HCT116 (cell line): ENCODE results near the gene GPSM3. TPM values are rescaled to one million over a fixed set of nuclear protein-coding genes. Genes with fewer than 3 reads are reported as not detected.

Experiments
- ATAC-seq: fragments of 200-7000 bp; cut with Tn5 transposase; 2 replicates; pipeline ENCODE4 v1.9.1; 2020; ENCODE audit warnings: mild to moderate bottlenecking, moderate library complexity
- BruUV-seq: library from RNA; stranded (reverse); fragments of 400-500 nt; replicated peaks from 2 replicates; lab custom pipeline; 2021; lab: Mats Ljungman, UMichigan
- CTCF ChIA-PET: fragments of 300-600 bp; sonication (Branson Sonifier 250); formaldehyde crosslinking; loops from one replicate; lab custom pipeline; 2021; ENCODE audit warnings: antibody characterized with exemption; lab: Charles Lee
- POLR2A ChIA-PET: fragments of 300-600, 350-600 bp; sonication (Branson Sonifier 250); formaldehyde crosslinking; loops from one replicate; lab custom pipeline; 2021; ENCODE audit warnings: antibody characterized with exemption; lab: Charles Lee
- RAD21 ChIA-PET, 2 experiments: fragments of 300-600 bp; sonication (Branson Sonifier 250); formaldehyde crosslinking; loops; one replicate each; lab custom pipeline; 2023; ENCODE audit warnings: low total read pairs in 2 of 2; ENCODE audit not compliant: uncharacterized antibody in 2 of 2, unreplicated experiment in 2 of 2, low non-redundant PET in 1 of 2; lab: Charles Lee
- DNase-seq: peaks from one replicate; pipeline ENCODE4 v3.0.0-alpha.2; 2010; ENCODE audit warnings: low read depth, low spot score
- H2AFZ ChIP-seq: fragments of 200-600 bp; shearing (Covaris generic), sonication (generic); 2 replicates; pipeline ENCODE4 v1.6.1; 2017; ENCODE audit warnings: low read depth, mixed run types, mixed read lengths, antibody characterized with exemption, low read length; ENCODE audit not compliant: poor library complexity, severe bottlenecking
- H3K27ac ChIP-seq: 2 replicates; pipeline ENCODE4 v1.5.1; 2012; ENCODE audit warnings: low read depth, low read length
- H3K27me3 ChIP-seq: fragments of 200-600 bp; sonication (generic); 2 replicates; pipeline ENCODE4 v1.6.1; 2016; ENCODE audit warnings: mixed run types, low read length, mixed read lengths; ENCODE audit not compliant: insufficient read depth
- H3K36me3 ChIP-seq, 2 experiments: fragments of 200-500 bp in 1 of 2; fragments of 200-600 bp in 1 of 2; sonication (Bioruptor generic) in 1 of 2; sonication (generic) in 1 of 2; 2 replicates each; pipeline versions ENCODE4 v1.5.1 to v1.6.1; 2014 to 2016; ENCODE audit warnings: low read length in 2 of 2, inconsistent platforms in 1 of 2, mixed read lengths in 1 of 2, mixed run types in 1 of 2; ENCODE audit not compliant: insufficient read depth in 2 of 2, control insufficient read depth in 1 of 2
- H3K4me1 ChIP-seq, 2 experiments: fragments of 200-600 bp in 1 of 2; sonication (generic) in 1 of 2; 2 replicates each; pipeline versions ENCODE4 v1.5.1 to v1.6.1; 2012 to 2017; ENCODE audit warnings: low read length in 2 of 2, inconsistent platforms in 1 of 2, mild to moderate bottlenecking in 1 of 2, mixed read lengths in 1 of 2, mixed run types in 1 of 2, moderate library complexity in 1 of 2; ENCODE audit not compliant: insufficient read depth in 2 of 2, control insufficient read depth in 1 of 2
- H3K4me2 ChIP-seq: fragments of 200-600 bp; sonication (generic); 2 replicates; pipeline ENCODE4 v1.6.1; 2017; ENCODE audit warnings: mixed run types, low read length, mixed read lengths
- H3K4me3 ChIP-seq, 2 experiments: fragments of 200-600 bp in 1 of 2; sonication (generic) in 1 of 2; replicated peaks in 1 of 2; 2 replicates each; pipeline ENCODE4 v1.5.1; 2011 to 2016; ENCODE audit warnings: low read length in 2 of 2, control low read depth in 1 of 2, low read depth in 1 of 2, mild to moderate bottlenecking in 1 of 2, mixed read lengths in 1 of 2, mixed run types in 1 of 2
- H3K79me2 ChIP-seq: fragments of 200-600 bp; sonication (generic); 2 replicates; pipeline ENCODE4 v1.6.1; 2017; ENCODE audit warnings: mild to moderate bottlenecking, mixed run types, low read length, moderate library complexity, mixed read lengths; ENCODE audit not compliant: insufficient read depth
- H3K9ac ChIP-seq: fragments of 200-600 bp; sonication (generic); 2 replicates; pipeline ENCODE4 v1.6.1; 2016; ENCODE audit warnings: low read length, mixed read lengths
- H3K9me2 ChIP-seq: fragments of 200-600 bp; sonication (generic), shearing (Covaris generic); 2 replicates; pipeline ENCODE4 v1.6.1; 2017; ENCODE audit warnings: mixed run types, mild to moderate bottlenecking, moderate library complexity; ENCODE audit not compliant: insufficient read depth
- H3K9me3 ChIP-seq, 2 experiments: fragments of 200-500 bp in 1 of 2; fragments of 200-600 bp in 1 of 2; sonication (Bioruptor generic) in 1 of 2; sonication (generic) in 1 of 2; 2 replicates each; pipeline ENCODE4 v1.6.1; 2014 to 2017; ENCODE audit warnings: low read length in 2 of 2, mixed read lengths in 2 of 2, inconsistent platforms in 1 of 2, low read depth in 1 of 2, mild to moderate bottlenecking in 1 of 2, mixed run types in 1 of 2, moderate library complexity in 1 of 2; ENCODE audit not compliant: control insufficient read depth in 1 of 2, insufficient read depth in 1 of 2
- H4K20me1 ChIP-seq: fragments of 200-600 bp; sonication (generic), shearing (Covaris generic); 2 replicates; pipeline ENCODE4 v1.6.1; 2017; ENCODE audit warnings: mixed run types, mild to moderate bottlenecking, moderate library complexity; ENCODE audit not compliant: insufficient read depth
- CBX3 ChIP-seq: IDR thresholded peaks from 2 replicates; pipeline ENCODE4 v1.6.1; 2012; ENCODE audit warnings: low read depth
- CEBPB ChIP-seq: IDR thresholded peaks from 2 replicates; pipeline ENCODE4 v1.6.1; 2012; ENCODE audit warnings: low read depth
- EGR1 ChIP-seq: IDR thresholded peaks from 2 replicates; pipeline ENCODE4 v1.6.1; 2012; ENCODE audit warnings: low read depth
- ELF1 ChIP-seq: IDR thresholded peaks from 2 replicates; pipeline ENCODE4 v1.6.1; 2012; ENCODE audit warnings: low read depth, borderline replicate concordance
- EZH2 ChIP-seq: fragments of 200-600 bp; sonication (generic); IDR thresholded peaks from 2 replicates; pipeline ENCODE4 v1.6.1; 2017; ENCODE audit warnings: antibody characterized with exemption, mixed run types
- EZH2phosphoT487 ChIP-seq: fragments of 200-600 bp; IDR thresholded peaks from 2 replicates; pipeline ENCODE4 v1.6.1; 2018; ENCODE audit warnings: antibody characterized with exemption, borderline replicate concordance
- JUND ChIP-seq: IDR thresholded peaks from 2 replicates; pipeline ENCODE4 v1.6.1; 2012
- POLR2AphosphoS5 ChIP-seq: IDR thresholded peaks from 2 replicates; pipeline ENCODE4 v1.6.1; 2011; ENCODE audit warnings: mild to moderate bottlenecking, low read depth, low read length, moderate library complexity
- RAD21 ChIP-seq: IDR thresholded peaks from 2 replicates; pipeline ENCODE4 v1.6.1; 2012; ENCODE audit warnings: low read depth, mild to moderate bottlenecking
- SIN3A ChIP-seq: IDR thresholded peaks from 2 replicates; pipeline ENCODE4 v1.6.1; 2012; ENCODE audit warnings: low read depth
- SP1 ChIP-seq: IDR thresholded peaks from 2 replicates; pipeline ENCODE4 v1.6.1; 2012; ENCODE audit warnings: low read depth
- SRF ChIP-seq: IDR thresholded peaks from 2 replicates; pipeline ENCODE4 v1.6.1; 2012; ENCODE audit warnings: low read depth
- TCF7L2 ChIP-seq: IDR thresholded peaks from 2 replicates; pipeline ENCODE4 v1.7.0; 2011; ENCODE audit warnings: borderline replicate concordance, inconsistent platforms; ENCODE audit not compliant: insufficient read depth, insufficient read length; ENCODE audit errors: extremely low read depth
- YY1 ChIP-seq: IDR thresholded peaks from 2 replicates; pipeline ENCODE4 v1.6.1; 2011; ENCODE audit warnings: low read length, low read depth, moderate library complexity, mild to moderate bottlenecking; ENCODE audit not compliant: insufficient replicate concordance; ENCODE audit errors: extremely low read depth
- ZFX ChIP-seq: fragments of 450-650 bp; IDR thresholded peaks from 2 replicates; pipeline ENCODE4 v1.6.1; 2017
- ZNF274 ChIP-seq: fragments of 200-500 bp; sonication (Bioruptor generic); IDR thresholded peaks from 2 replicates; pipeline ENCODE4 v1.6.1; 2014; ENCODE audit warnings: mild to moderate bottlenecking, low read depth, low read length, inconsistent platforms
- intact Hi-C: fragments of 100-400 bp; cut with micrococcal nuclease; formaldehyde crosslinking; loops from 2 replicates; pipeline ENCODE4 v1.10.0; 2022
- total RNA-seq: library from RNA; stranded (reverse); gene quantifications from one replicate; pipeline ENCODE4 v1.2.1, GENCODE V29; 2021; ENCODE audit not compliant: unreplicated experiment
- TF ChIP-seq, protein P1 (sequence below): IDR thresholded peaks from 2 replicates; pipeline ENCODE4 v1.6.1; 2011; ENCODE audit warnings: mild to moderate bottlenecking, low read length, moderate library complexity; ENCODE audit not compliant: insufficient replicate concordance; ENCODE audit errors: extremely low read depth
- TF ChIP-seq, protein P2 (sequence below): IDR thresholded peaks from 2 replicates; pipeline ENCODE4 v1.6.1; 2012; ENCODE audit warnings: low read depth
- TF ChIP-seq, protein P3 (sequence below), 3 experiments: fragments of 200-600 bp in 1 of 3; sonication (generic) in 1 of 3; IDR thresholded peaks in 2 of 3; conservative IDR thresholded peaks in 1 of 3; 2 replicates each; pipeline ENCODE4 v1.5.1; 2012 to 2017; ENCODE audit warnings: low read depth in 2 of 3, low read length in 2 of 3, antibody characterized with exemption in 1 of 3, borderline replicate concordance in 1 of 3, control low read depth in 1 of 3, mild to moderate bottlenecking in 1 of 3, mixed read lengths in 1 of 3, mixed run types in 1 of 3, moderate library complexity in 1 of 3; ENCODE audit not compliant: insufficient read depth in 1 of 3
- TF ChIP-seq, protein P4 (sequence below): IDR thresholded peaks from 2 replicates; pipeline ENCODE4 v1.6.1; 2012

The GPSM3 gene
- total RNA-seq, 1 experiment from 2014 or later: 1.2 TPM

DNA sequence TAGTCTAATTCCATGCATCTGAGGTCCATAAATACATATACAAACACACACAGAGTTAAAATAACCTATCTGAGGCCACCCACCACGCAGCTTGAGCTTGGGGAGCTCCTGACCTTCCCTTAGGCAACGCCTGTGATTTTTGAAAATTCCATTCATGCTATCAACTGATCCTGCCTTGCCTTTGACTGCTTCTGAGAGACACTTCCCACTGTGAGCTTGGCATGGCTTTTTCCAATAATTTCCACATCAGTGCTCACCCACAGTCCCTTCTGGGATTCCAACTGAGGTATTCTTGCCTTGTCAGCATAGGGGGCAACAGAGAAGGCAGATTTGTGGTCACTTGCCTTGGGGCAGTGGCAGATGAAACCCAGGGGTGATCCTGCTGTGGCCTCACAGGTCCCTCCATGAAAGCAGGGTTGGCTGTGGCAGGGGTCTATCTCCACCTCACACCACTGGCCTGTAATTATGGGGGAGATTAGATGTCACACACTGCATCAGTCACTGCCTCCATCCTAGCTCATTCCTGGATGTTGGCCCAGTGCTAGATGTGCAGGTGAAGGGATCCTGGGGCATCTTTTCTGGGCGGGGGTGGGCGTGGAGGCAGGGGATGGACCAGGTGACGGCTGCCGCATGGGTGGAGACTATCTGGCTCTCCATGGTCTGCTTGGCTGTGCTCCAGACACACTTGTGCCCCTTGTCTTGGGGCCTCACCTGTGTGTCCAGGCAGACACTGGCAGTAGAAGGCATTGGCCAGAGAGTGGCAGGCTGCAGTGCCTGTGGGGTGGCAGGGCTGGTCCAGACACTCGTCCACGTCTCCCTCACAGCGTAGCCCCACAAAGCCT is 11.2 kb upstream of the GPSM3 start:
- POLR2A ChIA-PET: no interaction called here
- Histone ChIP-seq H3K4me3 (no peak overlapping the region), H2AFZ (no peak overlapping the region), H3K9ac (no peak overlapping the region), H3K27me3 (0 out of 2 replicates have a peak, but pooled peaks cover 3% of the 10 kb centered on the region), H3K4me1 (no peaks in the 10 kb centered on the region), H3K27ac (no peak overlapping the region), H3K9me2 (no peaks in the 10 kb centered on the region), H3K9me3 (no peaks in the 10 kb centered on the region), H3K36me3 (no peaks in the 10 kb centered on the region), H4K20me1 (no peaks in the 10 kb centered on the region), H3K79me2 (no peaks in the 10 kb centered on the region), H3K4me2 (no peak overlapping the region)
- intact Hi-C loops: no loop called here
- RAD21 ChIA-PET: no interaction called here
- TF ChIP-seq CEBPB (no peak), SP1 (no peak), YY1 (no peak), ZNF274 (no peak), EGR1 (no peak), ZFX (no peak), POLR2AphosphoS5 (no peak), EZH2phosphoT487 (no peak), TCF7L2 (no peak), EZH2 (no peak), ELF1 (no peak), SIN3A (no peak), SRF (no peak), JUND (no peak), CBX3 (no peak), RAD21 (no peak)
- TF ChIP-seq, protein P1, sequence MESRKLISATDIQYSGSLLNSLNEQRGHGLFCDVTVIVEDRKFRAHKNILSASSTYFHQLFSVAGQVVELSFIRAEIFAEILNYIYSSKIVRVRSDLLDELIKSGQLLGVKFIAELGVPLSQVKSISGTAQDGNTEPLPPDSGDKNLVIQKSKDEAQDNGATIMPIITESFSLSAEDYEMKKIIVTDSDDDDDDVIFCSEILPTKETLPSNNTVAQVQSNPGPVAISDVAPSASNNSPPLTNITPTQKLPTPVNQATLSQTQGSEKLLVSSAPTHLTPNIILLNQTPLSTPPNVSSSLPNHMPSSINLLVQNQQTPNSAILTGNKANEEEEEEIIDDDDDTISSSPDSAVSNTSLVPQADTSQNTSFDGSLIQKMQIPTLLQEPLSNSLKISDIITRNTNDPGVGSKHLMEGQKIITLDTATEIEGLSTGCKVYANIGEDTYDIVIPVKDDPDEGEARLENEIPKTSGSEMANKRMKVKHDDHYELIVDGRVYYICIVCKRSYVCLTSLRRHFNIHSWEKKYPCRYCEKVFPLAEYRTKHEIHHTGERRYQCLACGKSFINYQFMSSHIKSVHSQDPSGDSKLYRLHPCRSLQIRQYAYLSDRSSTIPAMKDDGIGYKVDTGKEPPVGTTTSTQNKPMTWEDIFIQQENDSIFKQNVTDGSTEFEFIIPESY: no peak
- TF ChIP-seq, protein P2, sequence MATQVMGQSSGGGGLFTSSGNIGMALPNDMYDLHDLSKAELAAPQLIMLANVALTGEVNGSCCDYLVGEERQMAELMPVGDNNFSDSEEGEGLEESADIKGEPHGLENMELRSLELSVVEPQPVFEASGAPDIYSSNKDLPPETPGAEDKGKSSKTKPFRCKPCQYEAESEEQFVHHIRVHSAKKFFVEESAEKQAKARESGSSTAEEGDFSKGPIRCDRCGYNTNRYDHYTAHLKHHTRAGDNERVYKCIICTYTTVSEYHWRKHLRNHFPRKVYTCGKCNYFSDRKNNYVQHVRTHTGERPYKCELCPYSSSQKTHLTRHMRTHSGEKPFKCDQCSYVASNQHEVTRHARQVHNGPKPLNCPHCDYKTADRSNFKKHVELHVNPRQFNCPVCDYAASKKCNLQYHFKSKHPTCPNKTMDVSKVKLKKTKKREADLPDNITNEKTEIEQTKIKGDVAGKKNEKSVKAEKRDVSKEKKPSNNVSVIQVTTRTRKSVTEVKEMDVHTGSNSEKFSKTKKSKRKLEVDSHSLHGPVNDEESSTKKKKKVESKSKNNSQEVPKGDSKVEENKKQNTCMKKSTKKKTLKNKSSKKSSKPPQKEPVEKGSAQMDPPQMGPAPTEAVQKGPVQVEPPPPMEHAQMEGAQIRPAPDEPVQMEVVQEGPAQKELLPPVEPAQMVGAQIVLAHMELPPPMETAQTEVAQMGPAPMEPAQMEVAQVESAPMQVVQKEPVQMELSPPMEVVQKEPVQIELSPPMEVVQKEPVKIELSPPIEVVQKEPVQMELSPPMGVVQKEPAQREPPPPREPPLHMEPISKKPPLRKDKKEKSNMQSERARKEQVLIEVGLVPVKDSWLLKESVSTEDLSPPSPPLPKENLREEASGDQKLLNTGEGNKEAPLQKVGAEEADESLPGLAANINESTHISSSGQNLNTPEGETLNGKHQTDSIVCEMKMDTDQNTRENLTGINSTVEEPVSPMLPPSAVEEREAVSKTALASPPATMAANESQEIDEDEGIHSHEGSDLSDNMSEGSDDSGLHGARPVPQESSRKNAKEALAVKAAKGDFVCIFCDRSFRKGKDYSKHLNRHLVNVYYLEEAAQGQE: no peak
- TF ChIP-seq, protein P3, sequence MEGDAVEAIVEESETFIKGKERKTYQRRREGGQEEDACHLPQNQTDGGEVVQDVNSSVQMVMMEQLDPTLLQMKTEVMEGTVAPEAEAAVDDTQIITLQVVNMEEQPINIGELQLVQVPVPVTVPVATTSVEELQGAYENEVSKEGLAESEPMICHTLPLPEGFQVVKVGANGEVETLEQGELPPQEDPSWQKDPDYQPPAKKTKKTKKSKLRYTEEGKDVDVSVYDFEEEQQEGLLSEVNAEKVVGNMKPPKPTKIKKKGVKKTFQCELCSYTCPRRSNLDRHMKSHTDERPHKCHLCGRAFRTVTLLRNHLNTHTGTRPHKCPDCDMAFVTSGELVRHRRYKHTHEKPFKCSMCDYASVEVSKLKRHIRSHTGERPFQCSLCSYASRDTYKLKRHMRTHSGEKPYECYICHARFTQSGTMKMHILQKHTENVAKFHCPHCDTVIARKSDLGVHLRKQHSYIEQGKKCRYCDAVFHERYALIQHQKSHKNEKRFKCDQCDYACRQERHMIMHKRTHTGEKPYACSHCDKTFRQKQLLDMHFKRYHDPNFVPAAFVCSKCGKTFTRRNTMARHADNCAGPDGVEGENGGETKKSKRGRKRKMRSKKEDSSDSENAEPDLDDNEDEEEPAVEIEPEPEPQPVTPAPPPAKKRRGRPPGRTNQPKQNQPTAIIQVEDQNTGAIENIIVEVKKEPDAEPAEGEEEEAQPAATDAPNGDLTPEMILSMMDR (IDR thresholded peaks at IDR 0.05 in 2 of 3, conservative IDR thresholded peaks at IDR 0.05 in 1 of 3; ENCODE audit: borderline replicate concordance in 1 of 3, insufficient read depth in 1 of 3, low read depth in 2 of 3, low read length in 2 of 3): no peak
- TF ChIP-seq, protein P4, sequence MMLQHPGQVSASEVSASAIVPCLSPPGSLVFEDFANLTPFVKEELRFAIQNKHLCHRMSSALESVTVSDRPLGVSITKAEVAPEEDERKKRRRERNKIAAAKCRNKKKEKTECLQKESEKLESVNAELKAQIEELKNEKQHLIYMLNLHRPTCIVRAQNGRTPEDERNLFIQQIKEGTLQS: no peak
- no TSS peak for BruUV-seq
- DNase-seq (no peak), ATAC-seq (no peak)
- CTCF ChIA-PET: interaction anchor here (0.7 kb wide), 1 partner anchor 93 kb away, joined by 4 read pairs; no protein-coding TSS in a partner anchor
